GM18526 (cell line): ENCODE measurements around the gene TSPAN13.

Experiments
- POLR2A ChIP-seq: IDR thresholded peaks from 3 replicates; pipeline ENCODE4 v1.6.1; 2011; ENCODE audit not compliant: insufficient read length; ENCODE audit errors: extremely low read depth

Gene TSPAN13

DNA sequence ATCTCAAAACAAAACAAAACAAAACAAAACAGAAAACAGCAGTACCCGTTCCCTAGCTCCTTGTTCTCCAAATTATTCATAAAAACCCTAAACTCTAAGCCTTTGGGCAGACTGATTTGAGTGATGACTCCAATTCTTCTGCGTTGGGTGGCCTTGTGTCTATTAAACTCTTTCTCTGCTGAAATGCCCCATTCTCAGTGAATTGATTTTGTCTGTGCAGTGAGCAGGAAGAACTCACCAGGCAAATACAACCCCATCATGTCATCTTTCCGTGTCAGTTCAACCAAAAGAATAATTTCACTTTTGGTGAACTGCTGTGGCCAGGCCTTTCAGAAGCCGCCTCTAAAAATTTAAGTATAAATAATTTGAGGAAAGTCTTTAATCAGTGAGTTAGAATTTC, 18.5 kb upstream of the TSPAN13 start:
- TF ChIP-seq POLR2A, result no peak

DNA sequence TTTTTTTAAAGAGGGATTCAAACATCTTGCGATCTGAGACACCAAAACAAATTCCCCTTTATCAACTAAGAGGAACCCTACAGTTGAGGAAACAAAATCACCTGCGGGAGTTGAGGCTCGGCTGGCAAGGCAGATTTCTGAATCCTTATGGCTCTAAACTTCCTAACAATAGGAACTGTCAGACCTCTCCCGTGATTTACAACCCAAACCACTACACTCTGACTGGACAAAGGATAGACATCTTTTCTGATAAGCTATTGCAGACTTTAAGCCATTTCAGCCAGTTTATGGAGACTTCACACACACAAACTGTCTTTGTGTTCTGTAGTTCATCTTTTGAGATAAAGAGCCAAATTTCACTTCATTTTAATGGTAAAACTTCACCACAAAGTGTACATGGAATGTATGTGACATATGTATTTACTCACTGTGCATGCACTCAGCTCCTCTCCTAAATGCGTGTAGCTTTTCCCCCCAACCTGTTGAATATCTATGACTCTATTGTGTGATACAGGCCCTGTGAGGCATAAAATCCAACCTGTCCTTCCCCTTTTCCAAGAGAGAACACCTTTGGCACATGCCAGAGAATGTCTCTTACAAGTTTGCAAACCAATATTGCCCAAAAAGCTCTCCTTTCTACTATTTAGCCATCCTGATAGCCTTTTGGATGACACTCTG, 15.4 kb upstream of the TSPAN13 start:
- TF ChIP-seq POLR2A, result no peak

DNA sequence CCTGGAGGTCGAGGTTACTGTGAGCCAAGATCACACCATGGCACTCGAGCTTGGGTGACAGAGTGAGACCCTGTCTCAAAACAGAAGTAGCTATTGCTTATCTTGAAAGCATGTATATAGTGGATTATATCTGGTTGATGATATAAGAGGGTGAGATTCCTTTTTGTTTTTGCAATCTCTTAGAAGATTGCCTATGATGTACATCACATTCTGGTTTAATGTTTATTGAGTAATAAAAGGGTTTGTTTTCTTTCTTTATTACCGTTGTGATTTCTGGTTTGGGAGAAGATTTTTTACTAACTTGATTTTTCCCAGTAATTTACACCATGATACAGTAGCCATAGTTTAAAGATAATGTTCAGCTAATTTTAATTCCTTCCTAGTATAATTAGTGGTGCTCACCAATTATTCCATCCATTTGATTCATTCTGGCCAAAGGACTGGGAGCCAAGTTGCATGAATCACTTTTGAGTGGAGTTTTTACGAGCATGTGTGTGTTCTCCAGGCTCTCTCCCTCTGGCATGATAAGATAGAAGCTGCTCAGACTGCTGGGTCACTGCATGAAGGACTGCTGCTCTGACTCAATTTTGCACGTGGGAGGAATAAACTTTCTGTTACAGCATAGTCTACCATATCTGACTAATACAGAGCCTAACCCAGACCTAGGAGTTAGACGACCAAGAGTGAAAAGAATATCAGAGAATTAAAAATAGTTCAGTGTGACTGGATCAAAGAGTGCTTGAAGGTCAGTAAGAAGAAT, 13.5 kb upstream of the TSPAN13 start:
- TF ChIP-seq POLR2A, result no peak

DNA sequence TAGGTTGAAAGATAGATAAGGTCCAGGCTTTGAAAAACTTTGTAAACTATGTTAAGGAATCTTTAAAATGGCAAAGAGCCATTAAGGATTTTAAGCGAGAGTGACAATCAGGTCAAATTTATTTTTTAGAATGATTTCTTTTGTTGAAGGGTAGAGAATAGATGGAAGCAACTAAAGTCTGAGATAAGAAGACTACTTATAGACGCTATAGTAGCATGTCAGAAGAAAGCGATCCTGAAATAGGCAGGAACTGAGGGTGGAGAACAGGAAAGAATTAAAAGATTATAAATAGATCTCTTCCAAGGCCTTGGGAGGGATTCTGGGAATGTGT, 13.0 kb upstream of the TSPAN13 start:
- TF ChIP-seq POLR2A, result no peak

DNA sequence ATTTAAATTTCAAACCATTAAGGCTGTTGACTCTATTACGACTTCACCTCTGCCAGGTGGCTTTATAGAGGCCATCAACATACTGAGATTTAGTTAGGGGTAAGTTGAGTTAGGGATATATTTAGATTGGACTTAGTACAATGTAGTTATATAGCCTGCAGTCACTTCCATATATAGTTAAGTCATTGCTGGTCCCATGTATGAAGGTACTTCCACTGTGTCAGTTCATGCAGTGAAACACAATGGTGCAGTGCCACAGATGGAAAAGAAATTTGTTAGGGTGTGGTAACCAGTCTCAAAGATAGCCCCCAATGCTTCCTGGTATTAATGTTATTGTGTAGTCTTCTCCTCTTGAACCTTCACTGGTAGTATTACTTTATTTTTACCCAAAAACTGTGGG, 12.6 kb upstream of the TSPAN13 start:
- no peak for TF ChIP-seq POLR2A

DNA sequence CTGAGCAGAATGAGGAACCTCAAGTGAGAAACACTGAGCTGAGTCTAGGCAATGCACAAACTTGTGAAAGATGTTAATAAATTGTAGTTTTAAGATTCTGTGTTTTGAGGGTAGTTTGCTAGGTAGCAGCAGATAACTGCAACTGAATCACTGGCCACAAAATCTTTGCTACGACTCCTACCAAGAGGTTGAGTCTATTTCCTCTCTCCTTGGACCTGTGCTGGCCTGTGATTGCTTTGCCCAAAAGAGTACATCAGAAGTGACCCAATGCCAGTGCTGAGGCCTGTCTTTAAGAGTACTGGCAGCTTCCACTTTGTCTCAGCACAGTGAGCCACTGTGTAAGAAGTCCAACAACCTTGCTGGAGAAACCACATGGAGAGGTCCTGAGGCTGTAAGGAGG, 11.9 kb upstream of the TSPAN13 start:
- no peak for TF ChIP-seq POLR2A

DNA sequence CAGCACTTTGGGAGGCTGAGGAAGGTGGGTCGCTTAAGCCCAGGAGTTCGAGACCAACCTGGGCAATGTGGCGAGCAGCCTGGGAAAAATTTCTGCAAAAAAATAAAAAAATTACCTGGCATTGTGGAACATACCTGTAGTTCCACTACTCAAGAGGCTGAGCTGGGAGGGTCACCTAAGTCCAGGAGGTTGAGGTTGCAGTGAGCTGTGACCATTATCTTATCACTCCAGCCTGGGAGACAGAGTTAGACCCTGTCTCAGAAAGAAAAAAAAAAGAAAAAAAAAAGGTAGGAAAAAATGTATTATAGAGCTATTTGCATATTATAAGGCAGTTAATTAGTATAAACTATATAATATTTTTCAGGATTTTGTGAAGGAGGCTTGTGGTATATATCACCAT, 11.0 kb upstream of the TSPAN13 start:
- no peak for TF ChIP-seq POLR2A

DNA sequence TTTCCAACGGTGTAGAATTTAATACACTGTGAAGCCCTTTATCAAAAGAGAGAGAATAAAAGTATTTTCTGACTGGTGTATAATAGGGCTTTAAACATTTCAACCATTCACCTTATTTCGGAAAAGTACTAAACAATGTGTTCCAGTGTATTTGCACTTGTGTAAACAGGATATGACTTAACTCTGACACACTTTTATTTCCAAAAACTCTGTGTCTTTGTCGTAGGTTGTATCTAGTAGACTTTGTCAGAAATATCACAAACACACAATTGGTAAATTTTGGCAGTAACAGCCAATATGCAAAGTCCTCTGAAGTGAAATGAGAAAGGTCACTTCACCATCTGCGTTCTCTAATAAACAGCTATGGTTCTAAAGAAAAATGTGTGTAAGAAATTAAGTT, 10.3 kb upstream of the TSPAN13 start:
- no peak for TF ChIP-seq POLR2A

DNA sequence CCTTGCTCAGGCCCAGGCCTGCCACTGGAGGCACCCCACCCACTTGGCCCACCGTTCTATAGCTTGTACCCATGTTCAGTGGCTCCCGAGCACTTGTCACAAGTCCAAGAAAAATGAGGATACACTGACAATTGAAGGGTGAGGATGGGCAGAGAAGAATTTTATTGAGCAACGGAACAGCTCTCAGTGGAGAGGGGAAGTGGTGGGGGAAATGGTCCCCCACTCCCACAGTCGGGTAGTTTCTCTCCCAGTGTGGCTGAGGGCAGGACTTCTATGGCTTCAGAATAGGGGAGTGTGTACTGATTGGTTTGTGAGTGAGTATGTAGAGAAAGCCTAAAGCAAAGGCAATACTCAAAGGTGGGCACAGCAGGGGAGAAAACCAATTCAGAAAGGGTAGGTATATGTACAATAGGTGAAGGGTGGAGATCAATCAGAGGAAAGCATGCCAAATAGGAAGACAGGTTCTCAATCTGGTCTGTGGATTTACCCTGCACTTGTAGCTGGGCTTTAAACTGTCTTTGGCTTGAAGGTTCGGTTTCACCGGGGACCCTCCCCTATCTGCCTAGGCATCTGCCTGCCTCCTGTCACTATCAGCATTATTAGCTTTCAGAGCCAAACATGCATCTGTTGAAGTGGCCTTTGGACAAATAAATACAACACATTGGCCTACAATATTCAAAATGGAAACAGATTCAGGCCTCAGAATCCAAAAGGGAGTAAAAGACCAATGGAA, 8.9 kb upstream of the TSPAN13 start:
- TF ChIP-seq POLR2A, result no peak

DNA sequence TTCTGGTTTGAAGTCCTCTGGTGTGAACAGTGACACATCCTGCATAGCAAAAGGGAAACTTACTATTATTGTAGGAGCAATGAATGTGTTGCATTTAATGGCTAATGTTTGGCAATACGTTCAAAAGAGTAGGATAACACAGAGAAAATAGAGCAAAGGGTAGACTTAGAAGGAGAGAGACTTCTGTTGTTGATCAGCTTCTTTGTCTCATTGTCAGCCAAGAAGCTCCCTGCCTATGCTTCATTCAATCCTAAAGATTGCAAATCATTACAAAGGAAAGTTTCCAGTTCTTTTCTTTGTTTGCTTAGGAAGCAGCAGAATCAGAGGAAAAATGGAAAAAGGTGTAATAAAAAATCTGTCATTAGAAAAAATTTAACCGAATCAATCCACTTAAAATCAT, 7.9 kb upstream of the TSPAN13 start:
- TF ChIP-seq POLR2A, result no peak

DNA sequence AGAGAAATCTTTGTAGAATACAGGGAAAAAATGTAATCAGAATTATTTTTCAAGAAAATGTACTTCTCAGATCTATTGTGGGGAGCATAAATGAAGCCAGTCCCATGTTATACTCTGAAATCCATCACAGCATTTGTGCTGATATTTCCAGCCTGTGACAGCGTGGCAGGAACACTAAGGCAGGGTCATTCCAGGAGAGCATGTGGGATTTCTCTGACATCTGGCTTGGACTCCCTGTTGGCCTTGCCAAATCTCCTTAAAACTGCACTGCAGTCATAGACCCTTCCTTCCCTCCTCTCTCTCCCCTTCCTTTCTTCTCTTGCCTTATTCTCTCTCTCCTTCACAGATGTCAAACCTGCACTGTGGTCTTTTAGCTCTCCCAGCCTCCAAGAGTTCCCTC, 6.5 kb upstream of the TSPAN13 start:
- no peak for TF ChIP-seq POLR2A

DNA sequence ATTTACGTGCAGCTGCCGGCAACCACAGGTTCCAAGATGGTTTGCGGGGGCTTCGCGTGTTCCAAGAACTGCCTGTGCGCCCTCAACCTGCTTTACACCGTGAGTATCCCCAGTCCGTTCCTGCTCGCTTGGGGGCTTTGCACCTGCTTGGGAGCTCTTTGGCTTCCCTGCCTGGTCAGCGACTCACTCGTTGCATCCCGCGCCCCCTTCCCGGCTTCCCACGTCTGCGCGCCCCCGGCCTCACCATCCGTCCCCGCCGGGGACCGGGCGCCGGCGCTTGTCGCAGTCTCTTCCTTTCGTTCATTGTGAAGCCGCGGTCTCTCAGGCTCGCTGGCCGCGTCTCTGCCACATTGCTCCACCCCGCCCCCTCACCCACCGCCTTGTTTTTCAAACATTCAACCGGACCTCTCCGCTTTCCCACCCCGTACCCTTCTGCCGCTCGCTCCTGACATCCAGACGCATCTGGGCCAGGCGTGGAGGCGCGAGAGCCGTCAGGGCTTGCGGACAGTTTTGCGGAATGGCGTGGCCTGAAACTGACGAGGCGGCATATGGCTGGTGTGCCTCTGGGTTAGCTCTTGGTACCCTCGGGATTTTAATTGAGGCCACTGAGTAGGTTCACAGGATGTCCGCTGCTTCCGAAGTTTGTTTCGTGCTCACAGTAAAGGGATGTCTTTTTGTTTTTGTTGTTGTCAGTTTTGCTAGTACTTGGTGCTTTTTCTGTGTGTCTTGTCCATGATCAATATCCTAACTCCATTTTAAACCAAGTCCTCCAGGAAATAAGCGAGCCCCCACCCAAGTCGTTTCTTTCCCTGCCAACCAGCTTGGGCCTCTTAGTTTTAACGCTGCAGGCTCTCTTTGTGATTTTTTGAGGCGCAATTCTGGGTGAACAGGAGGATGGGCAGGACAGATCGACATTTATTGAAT, 639 bp downstream of the TSPAN13 start:
- TF ChIP-seq POLR2A, result no peak

DNA sequence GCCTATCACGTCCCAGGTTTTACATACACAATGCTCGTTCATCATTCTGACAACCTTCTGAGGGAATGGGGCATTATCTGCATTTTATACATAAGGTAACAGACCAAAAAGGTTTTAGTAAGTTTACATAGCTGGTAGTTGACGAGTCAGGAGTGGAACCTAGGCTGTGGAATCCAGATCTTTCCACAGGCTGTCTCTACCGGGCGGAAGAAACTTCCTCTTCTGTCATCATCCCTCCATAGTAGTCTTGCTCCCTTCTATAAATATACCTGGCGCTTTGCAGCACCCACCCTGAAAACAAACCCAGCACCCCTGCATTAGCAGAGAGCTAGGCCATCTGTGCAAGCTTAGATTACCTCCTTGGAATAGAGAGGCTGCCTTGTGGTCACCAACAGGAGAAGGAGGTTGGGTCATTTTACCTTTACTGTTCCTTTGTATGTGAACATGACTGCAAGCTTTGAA, 1.3 kb downstream of the TSPAN13 start:
- no peak for TF ChIP-seq POLR2A

DNA sequence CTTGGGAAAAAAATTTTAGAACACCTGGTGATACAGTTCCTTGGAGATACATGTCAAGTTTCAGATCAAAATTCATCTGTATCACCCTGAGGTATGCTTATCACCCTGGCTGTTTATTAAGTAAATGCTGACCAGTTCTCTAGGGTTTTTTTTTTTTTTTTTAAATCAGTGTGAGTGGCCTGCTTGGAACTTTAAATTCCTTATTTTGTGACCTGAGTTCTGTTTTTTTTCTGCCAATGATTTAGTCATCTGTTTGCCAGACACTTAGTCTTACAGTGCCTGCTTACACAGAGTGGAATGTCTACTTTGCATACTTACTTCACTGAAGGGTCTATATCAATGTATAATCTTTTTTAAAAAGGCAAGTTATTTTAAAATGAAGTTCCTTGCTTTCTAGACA, 1.8 kb downstream of the TSPAN13 start:
- TF ChIP-seq POLR2A, result no peak

DNA sequence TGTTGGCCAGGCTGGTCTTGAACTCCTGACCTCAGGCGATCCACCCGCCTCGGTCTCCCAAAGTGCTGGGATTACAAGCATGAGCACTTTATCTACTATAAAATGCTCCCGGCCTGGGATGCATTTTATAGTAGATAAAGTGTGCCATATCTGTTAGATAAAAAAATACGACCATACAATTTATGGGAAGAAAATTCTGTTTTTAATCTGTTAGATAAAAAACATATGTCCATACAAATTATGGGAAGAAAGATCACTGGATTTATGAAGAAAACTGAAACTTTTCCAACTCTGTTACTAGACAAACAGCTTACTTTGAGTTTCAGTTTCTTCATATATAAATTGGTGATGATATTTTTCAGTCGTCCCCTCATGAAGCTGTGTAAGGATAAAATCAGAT, 4.5 kb downstream of the TSPAN13 start:
- no peak for TF ChIP-seq POLR2A
